GM18519 (cell line): ENCODE data around the gene NEK1.
"Not testable (repeated sequence)": the region's sequence is repeated elsewhere in the genome, so short reads cannot be mapped to it uniquely, and the experiment has no call there.

Source experiments
- ATAC-seq: cut with Tn5 transposase; IDR thresholded peaks from one replicate; pipeline ENCODE4 v1.9.1; 2021; ENCODE audit warnings: mild to moderate bottlenecking, moderate library complexity; ENCODE audit not compliant: unreplicated experiment, low FRiP score

The NEK1 gene

GRCh38 chr4:169630069-169630468 is 17.7 kb upstream of the NEK1 start:
- ATAC-seq = no peak

GRCh38 chr4:169628579-169628978 is 16.2 kb upstream of the NEK1 start:
- ATAC-seq = no peak

GRCh38 chr4:169627307-169627706 is 14.9 kb upstream of the NEK1 start:
- ATAC-seq = no peak

GRCh38 chr4:169626331-169627282 is 14.2 kb upstream of the NEK1 start:
- ATAC-seq = no peak

GRCh38 chr4:169625886-169626285 is 13.5 kb upstream of the NEK1 start:
- ATAC-seq = no peak

- not testable (repeated sequence) for ATAC-seq
These were observed 11.6 kb upstream of the NEK1 start for GRCh38 chr4:169624012-169624411.

- ATAC-seq = no peak
These were observed 10.2 kb upstream of the NEK1 start for GRCh38 chr4:169622566-169622965.

GRCh38 chr4:169621731-169622492 is 9.5 kb upstream of the NEK1 start:
- no peak for ATAC-seq

GRCh38 chr4:169620880-169621248 is 8.5 kb upstream of the NEK1 start:
- no peak for ATAC-seq

GRCh38 chr4:169619958-169620879 is 7.8 kb upstream of the NEK1 start, which contains the start of gene CLCN3:
Gene CLCN3 (plus strand): TSS chr4:169620578. CDS start chr4:169635929, 15,351 bp downstream.
- peak; percentile 80 for ATAC-seq

- peak; percentile 32 for ATAC-seq
These were observed 7.2 kb upstream of the NEK1 start for GRCh38 chr4:169619518-169619957.

- ATAC-seq = no peak
These were observed 6.6 kb upstream of the NEK1 start for GRCh38 chr4:169618986-169619385.

GRCh38 chr4:169618286-169618685 is 5.9 kb upstream of the NEK1 start:
- no peak for ATAC-seq

GRCh38 chr4:169617306-169617705 is 4.9 kb upstream of the NEK1 start:
- no peak for ATAC-seq

- ATAC-seq = no peak
These were observed 4.5 kb upstream of the NEK1 start for GRCh38 chr4:169616846-169617245.

GRCh38 chr4:169615467-169616106 is 3.2 kb upstream of the NEK1 start:
- no peak for ATAC-seq

GRCh38 chr4:169612871-169613859 is 782 bp upstream of the NEK1 start:
- ATAC-seq = no peak

GRCh38 chr4:169611157-169611556 is 1.2 kb downstream of the NEK1 start:
- ATAC-seq = no peak

- ATAC-seq = no peak
These were observed 7.5 kb downstream of the NEK1 start for GRCh38 chr4:169604903-169605331.
